Muscle layer of colon (tissue), 2 donors: ENCODE data around the gene CHN2.

Experiments used
- H3K27ac ChIP-seq: one replicate; pipeline ENCODE4 v1.7.0; 2013; ENCODE audit warnings: low read depth, mild to moderate bottlenecking, low read length, moderate library complexity
- H3K27me3 ChIP-seq, 2 donors: one replicate each; pipeline ENCODE4 v1.7.0; 2013; ENCODE audit warnings: low read length in 2 of 2, mild to moderate bottlenecking in 2 of 2; ENCODE audit not compliant: insufficient read depth in 2 of 2, control insufficient read depth in 1 of 2
- H3K36me3 ChIP-seq: one replicate; pipeline ENCODE4 v1.7.0; 2013; ENCODE audit warnings: mild to moderate bottlenecking, low read length; ENCODE audit not compliant: insufficient read depth
- H3K4me1 ChIP-seq: one replicate; pipeline ENCODE4 v1.7.0; 2013; ENCODE audit warnings: mild to moderate bottlenecking, low read length; ENCODE audit not compliant: insufficient read depth
- H3K4me3 ChIP-seq, 2 donors: one replicate each; pipeline ENCODE4 v1.7.0; 2013; ENCODE audit warnings: low read length in 2 of 2, low read depth in 1 of 2, mild to moderate bottlenecking in 1 of 2, moderate library complexity in 1 of 2
- H3K9ac ChIP-seq: one replicate; pipeline ENCODE4 v1.7.0; 2013; ENCODE audit warnings: low read length
- H3K9me3 ChIP-seq: one replicate; pipeline ENCODE4 v1.7.0; 2013; ENCODE audit warnings: mild to moderate bottlenecking, low read length
- donor health status: abdominal sarcoma.
- donor health status: Adenocarcinoma of cecum.

Gene CHN2

GRCh38 chr7:29247963-29248236 is 53.3 kb downstream of the CHN2 start:
- Histone ChIP-seq H3K27me3 (no peaks in the 10 kb centered on the region), H3K36me3 (no peaks in the 10 kb centered on the region), H3K9me3 (no peaks in the 10 kb centered on the region), H3K27ac (no peak overlapping the region), H3K4me3 (no peak overlapping the region), H3K4me1 (no peaks in the 10 kb centered on the region), H3K9ac (no peak overlapping the region)

- Histone ChIP-seq H3K4me1 (no peaks in the 10 kb centered on the region), H3K36me3 (no peaks in the 10 kb centered on the region), H3K9me3 (no peaks in the 10 kb centered on the region), H3K27me3 (no peaks in the 10 kb centered on the region), H3K4me3 (no peak overlapping the region), H3K9ac (no peak overlapping the region), H3K27ac (no peak overlapping the region)
These were observed 54.3 kb downstream of the CHN2 start for GRCh38 chr7:29248713-29249382.

- Histone ChIP-seq H3K36me3 (no peaks in the 10 kb centered on the region), H3K9me3 (no peaks in the 10 kb centered on the region), H3K27ac (no peak overlapping the region), H3K4me1 (no peaks in the 10 kb centered on the region), H3K4me3 (no peak overlapping the region), H3K27me3 (no peaks in the 10 kb centered on the region), H3K9ac (no peak overlapping the region)
These were observed 54.8 kb downstream of the CHN2 start for GRCh38 chr7:29249383-29249750.

DNA sequence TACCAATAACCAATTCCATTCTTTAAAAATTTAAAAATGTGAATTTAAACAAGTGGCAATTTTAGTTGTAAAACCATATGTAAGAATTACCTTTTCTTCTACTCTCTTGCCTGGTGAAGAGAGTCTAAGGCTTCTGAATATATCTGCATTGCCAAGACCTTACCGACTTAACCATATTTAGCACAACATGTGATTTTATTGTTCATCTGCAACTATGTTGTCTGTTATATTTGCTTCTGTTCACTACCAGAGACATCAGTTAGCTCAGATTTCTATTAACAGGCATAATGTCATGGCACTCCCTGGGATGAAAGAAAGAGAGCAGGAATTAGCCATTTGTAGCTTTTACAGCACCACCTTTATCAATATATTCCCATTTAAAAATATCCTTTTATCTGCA is 55.3 kb downstream of the CHN2 start:
- no peaks in the 10 kb centered on the region for H3K9me3 ChIP-seq
- H3K27ac ChIP-seq = no peak overlapping the region
- H3K36me3 ChIP-seq = no peaks in the 10 kb centered on the region
- H3K4me1 ChIP-seq = no peaks in the 10 kb centered on the region
- H3K9ac ChIP-seq = no peak overlapping the region
- no peaks in the 10 kb centered on the region for H3K27me3 ChIP-seq
- H3K4me3 ChIP-seq = no peak overlapping the region

GRCh38 chr7:29253225-29253624 is 58.6 kb downstream of the CHN2 start:
- Histone ChIP-seq H3K36me3 (no peaks in the 10 kb centered on the region), H3K9me3 (no peaks in the 10 kb centered on the region), H3K4me3 (no peak overlapping the region), H3K27ac (no peak overlapping the region), H3K27me3 (no peaks in the 10 kb centered on the region), H3K4me1 (no peaks in the 10 kb centered on the region), H3K9ac (no peak overlapping the region)

- Histone ChIP-seq H3K4me1 (no peaks in the 10 kb centered on the region), H3K9me3 (no peaks in the 10 kb centered on the region), H3K27ac (no peak overlapping the region), H3K9ac (no peak overlapping the region), H3K4me3 (no peak overlapping the region), H3K36me3 (no peaks in the 10 kb centered on the region), H3K27me3 (no peaks in the 10 kb centered on the region)
These were observed 60.0 kb downstream of the CHN2 start for GRCh38 chr7:29254591-29254990.

DNA sequence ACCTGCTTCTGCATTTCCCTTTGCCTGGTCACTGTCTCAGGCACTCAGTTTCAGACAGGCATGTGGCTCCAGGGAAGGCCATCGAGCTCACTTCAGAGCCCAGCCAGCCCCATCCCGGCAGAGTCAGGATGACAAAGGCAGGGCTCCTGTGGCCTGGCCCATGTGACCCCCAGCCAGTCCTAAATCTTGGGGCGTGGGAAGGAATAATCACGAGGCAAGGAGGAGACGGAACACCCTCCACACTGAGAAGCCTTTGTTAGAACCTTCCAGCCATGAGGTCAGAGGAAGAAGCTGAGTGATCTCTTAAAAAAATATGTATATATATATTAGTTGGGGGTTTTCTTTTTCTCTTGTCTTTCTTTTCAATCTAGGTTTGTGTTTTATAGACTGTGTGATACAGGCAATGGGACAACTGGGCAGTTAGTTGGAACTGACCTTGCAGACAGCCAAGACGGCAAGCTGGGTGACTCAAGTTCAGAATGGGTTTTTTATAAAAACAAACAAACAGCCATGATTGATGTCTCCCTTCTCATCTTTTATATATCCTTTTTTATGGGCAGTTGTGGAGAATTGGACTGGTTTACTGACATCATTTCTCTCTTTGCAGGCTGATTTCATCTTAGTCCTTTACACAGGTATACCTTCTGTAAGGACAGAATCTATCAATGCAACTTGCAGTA is 60.8 kb downstream of the CHN2 start:
- no peak overlapping the region for H3K27ac ChIP-seq
- no peaks in the 10 kb centered on the region for H3K9me3 ChIP-seq
- no peak overlapping the region for H3K4me3 ChIP-seq
- H3K4me1 ChIP-seq = no peaks in the 10 kb centered on the region
- H3K36me3 ChIP-seq = no peaks in the 10 kb centered on the region
- no peak overlapping the region for H3K9ac ChIP-seq
- H3K27me3 ChIP-seq = no peaks in the 10 kb centered on the region

DNA sequence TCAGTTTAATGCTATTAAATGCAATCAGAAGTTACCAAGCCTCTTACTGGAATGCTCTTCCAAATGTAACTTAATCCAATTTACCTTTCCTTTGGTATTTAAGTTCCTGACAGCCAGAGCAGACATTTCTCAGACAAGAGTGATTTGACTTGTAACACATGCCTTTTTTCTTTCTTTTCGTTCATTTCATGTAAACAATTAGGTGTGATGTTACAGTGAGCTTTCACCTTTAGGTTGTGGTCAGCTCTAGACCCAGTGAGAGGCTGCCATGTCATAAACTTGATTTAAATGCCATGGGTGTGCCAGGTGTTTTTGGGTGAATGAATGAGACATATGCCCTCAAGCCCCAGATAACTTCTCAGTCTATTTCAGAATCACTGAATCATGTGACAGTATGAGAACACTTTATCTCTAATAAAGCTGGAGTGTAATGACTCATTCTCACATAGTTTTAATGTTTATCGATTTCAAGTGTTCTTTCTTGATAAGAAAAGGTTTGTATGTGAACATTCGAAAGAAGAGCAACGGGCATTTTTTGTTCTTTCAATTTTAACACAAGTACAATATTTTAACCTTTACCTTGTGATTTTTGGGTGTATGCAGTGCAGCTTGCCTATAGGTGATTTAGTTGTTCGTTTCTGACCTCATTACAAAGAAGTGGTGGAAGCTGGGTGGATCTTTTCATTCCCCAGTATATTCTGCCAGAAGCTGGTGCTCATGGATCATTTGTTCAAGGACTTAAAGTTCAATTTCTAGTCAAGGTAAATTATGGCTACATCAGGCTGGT is 61.5 kb downstream of the CHN2 start:
- no peaks in the 10 kb centered on the region for H3K9me3 ChIP-seq
- no peaks in the 10 kb centered on the region for H3K36me3 ChIP-seq
- H3K9ac ChIP-seq = no peak overlapping the region
- no peaks in the 10 kb centered on the region for H3K4me1 ChIP-seq
- H3K27ac ChIP-seq = no peak overlapping the region
- no peak overlapping the region for H3K4me3 ChIP-seq
- no peaks in the 10 kb centered on the region for H3K27me3 ChIP-seq

DNA sequence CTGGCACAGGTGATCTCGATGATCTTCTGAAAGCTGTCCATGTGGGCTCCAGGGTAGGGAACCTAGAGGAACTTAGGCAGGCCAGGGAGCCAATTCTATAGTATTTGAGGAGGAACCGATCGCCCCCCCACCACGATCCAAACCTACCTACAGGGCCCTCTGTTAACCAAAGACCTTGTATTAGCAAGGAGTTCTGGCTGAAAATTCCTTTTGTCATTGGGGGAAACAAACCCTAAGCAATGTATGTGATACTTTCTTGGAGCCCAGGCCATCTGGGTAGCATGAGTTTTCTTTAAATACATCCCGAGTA is 62.1 kb downstream of the CHN2 start:
- H3K4me1 ChIP-seq = no peaks in the 10 kb centered on the region
- no peak overlapping the region for H3K27ac ChIP-seq
- no peak overlapping the region for H3K9ac ChIP-seq
- no peak overlapping the region for H3K4me3 ChIP-seq
- no peaks in the 10 kb centered on the region for H3K27me3 ChIP-seq
- no peaks in the 10 kb centered on the region for H3K36me3 ChIP-seq
- H3K9me3 ChIP-seq = no peaks in the 10 kb centered on the region

DNA sequence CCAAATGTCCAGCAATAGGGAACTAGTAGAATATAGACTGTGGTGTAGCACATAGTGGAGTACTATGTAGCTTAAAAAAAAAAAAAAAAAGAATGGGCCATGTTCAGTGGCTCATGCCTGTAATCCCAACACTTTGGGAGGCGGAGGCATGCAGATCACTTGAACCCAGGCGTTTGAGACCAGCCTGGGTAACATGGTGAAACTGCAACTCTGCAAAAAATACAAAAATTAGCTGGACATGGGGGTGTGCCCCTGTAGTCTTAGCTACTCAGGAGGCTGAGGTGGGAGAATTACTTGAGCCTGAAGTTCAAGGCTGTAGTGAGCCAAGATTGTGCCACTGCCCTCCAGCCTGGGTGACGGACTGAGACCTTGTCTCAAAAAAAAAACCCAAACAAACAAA is 64.4 kb downstream of the CHN2 start:
- H3K9ac ChIP-seq = no peak overlapping the region
- H3K36me3 ChIP-seq = no peaks in the 10 kb centered on the region
- H3K9me3 ChIP-seq = no peaks in the 10 kb centered on the region
- no peak overlapping the region for H3K27ac ChIP-seq
- H3K4me3 ChIP-seq = no peak overlapping the region
- H3K4me1 ChIP-seq = no peaks in the 10 kb centered on the region
- H3K27me3 ChIP-seq = no peaks in the 10 kb centered on the region

DNA sequence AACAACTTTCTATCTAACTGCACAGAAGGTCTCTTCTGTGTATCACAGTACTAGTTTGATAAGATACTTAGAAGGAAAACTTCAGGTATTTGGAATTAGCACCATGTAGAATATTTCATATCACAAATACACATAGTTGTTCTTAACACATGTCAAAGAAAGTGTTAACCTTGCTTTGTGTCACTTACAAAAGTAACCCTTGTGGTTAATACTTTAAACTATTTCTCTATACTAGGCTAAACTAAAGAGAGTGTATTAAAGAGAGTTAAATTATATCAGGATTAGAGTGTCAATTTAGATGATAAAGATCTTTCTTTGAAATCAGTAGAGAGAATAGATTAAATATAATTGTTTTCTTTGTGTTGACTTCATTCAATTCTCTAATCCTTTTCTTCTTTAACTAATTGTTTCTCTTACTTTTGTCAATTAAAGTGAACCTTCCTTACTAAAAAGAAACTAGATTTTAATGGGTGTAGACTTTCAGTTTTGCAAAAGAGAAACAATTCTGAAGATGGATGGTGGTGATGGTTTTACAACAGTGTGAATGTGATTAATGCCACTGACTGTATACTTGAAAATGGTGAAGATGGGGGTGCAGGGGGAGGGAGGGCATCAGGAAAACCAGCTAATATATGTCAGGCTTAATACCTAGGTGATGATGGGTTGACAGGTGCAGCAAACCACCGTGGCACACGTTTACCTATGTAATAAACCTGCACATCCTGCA is 67.8 kb downstream of the CHN2 start:
- Histone ChIP-seq H3K36me3 (no peaks in the 10 kb centered on the region), H3K27me3 (no peaks in the 10 kb centered on the region), H3K9me3 (no peaks in the 10 kb centered on the region), H3K9ac (no peak overlapping the region), H3K4me1 (no peaks in the 10 kb centered on the region), H3K4me3 (no peak overlapping the region), H3K27ac (no peak overlapping the region)
